PC-3 (cell line): ENCODE results near the gene FBN2. TPM values are rescaled to one million over a fixed set of nuclear protein-coding genes. Genes with fewer than 3 reads are reported as not detected.

Experiments used
- ATAC-seq: fragments of 200-7000 bp; cut with Tn5 transposase; 2 replicates; pipeline ENCODE4 v1.9.1; 2020; ENCODE audit warnings: mild to moderate bottlenecking, moderate library complexity
- BruUV-seq: library from RNA; stranded (reverse); fragments of 400-500 nt; replicated peaks from 2 replicates; lab custom pipeline; 2021; lab: Mats Ljungman, UMichigan
- CTCF ChIA-PET: fragments of 300-600 bp; sonication (Branson Sonifier 250); formaldehyde crosslinking; loops from one replicate; lab custom pipeline; 2022; ENCODE audit warnings: antibody characterized with exemption; lab: Charles Lee
- POLR2A ChIA-PET: fragments of 300-600 bp; sonication (Branson Sonifier 250); formaldehyde crosslinking; loops from one replicate; lab custom pipeline; 2022; ENCODE audit warnings: antibody characterized with exemption; ENCODE audit not compliant: unreplicated experiment; lab: Charles Lee
- DNase-seq: peaks from one replicate; pipeline ENCODE4 v3.0.0-alpha.2; 2015
- H2AFZ ChIP-seq: fragments of 300-600 bp; sonication (generic); 2 replicates; pipeline ENCODE4 v1.6.0; 2016; ENCODE audit warnings: antibody characterized with exemption, low read length
- H3F3A ChIP-seq: fragments of 300-600 bp; sonication (generic); one replicate; pipeline ENCODE4 v1.6.0; 2017; ENCODE audit warnings: antibody characterized with exemption, low read length, control low read depth, mild to moderate bottlenecking; ENCODE audit not compliant: unreplicated experiment
- H3K27ac ChIP-seq: fragments of 300-600 bp; sonication (generic); 2 replicates; pipeline ENCODE4 v1.5.1; 2016; ENCODE audit warnings: mild to moderate bottlenecking, low read length
- H3K27me3 ChIP-seq: fragments of 300-600 bp; sonication (generic); 2 replicates; pipeline ENCODE4 v1.6.1; 2016; ENCODE audit warnings: low read length, mixed read lengths
- H3K36me3 ChIP-seq: fragments of 300-600 bp; sonication (generic); 2 replicates; pipeline ENCODE4 v1.6.1; 2016; ENCODE audit warnings: low read depth, mixed run types, low read length, mixed read lengths
- H3K4me1 ChIP-seq: fragments of 300-600 bp; sonication (generic); 2 replicates; pipeline ENCODE4 v1.5.1; 2016; ENCODE audit warnings: low read length; ENCODE audit not compliant: insufficient read depth
- H3K4me2 ChIP-seq: fragments of 300-600 bp; sonication (generic); 2 replicates; pipeline ENCODE4 v1.6.0; 2016; ENCODE audit warnings: low read length
- H3K4me3 ChIP-seq: fragments of 300-600 bp; sonication (generic); 2 replicates; pipeline ENCODE4 v1.5.1; 2016; ENCODE audit warnings: mild to moderate bottlenecking, low read length, mixed read lengths
- H3K79me2 ChIP-seq: fragments of 300-600 bp; sonication (generic); 2 replicates; pipeline ENCODE4 v1.6.1; 2017; ENCODE audit warnings: low read length, mixed read lengths
- H3K9ac ChIP-seq: fragments of 300-600 bp; sonication (generic); 2 replicates; pipeline ENCODE4 v1.6.0; 2016; ENCODE audit warnings: mild to moderate bottlenecking, low read length
- H3K9me2 ChIP-seq: fragments of 300-600 bp; sonication (generic); replicated peaks from 2 replicates; pipeline ENCODE4 v1.6.1; 2016; ENCODE audit warnings: mixed run types, low read length, mixed read lengths
- H3K9me3 ChIP-seq: fragments of 300-600 bp; sonication (generic); 2 replicates; pipeline ENCODE4 v1.6.1; 2016; ENCODE audit warnings: low read length, mixed read lengths
- H4K20me1 ChIP-seq: fragments of 300-600 bp; sonication (generic); 2 replicates; pipeline ENCODE4 v1.6.1; 2016; ENCODE audit warnings: low read length, mixed read lengths
- EZH2 ChIP-seq: fragments of 300-600 bp; sonication (generic); IDR thresholded peaks from one replicate; pipeline ENCODE4 v1.6.1; 2017; ENCODE audit warnings: antibody characterized with exemption, mild to moderate bottlenecking, low read length; ENCODE audit not compliant: unreplicated experiment
- EZH2phosphoT487 ChIP-seq: fragments of 300-600 bp; sonication (generic); IDR thresholded peaks from 2 replicates; pipeline ENCODE4 v1.6.1; 2018; ENCODE audit warnings: mild to moderate bottlenecking, antibody characterized with exemption, low read length, borderline replicate concordance
- intact Hi-C: fragments of 100-400 bp; cut with micrococcal nuclease; formaldehyde crosslinking; loops from 2 replicates; pipeline ENCODE4 v1.9.0; 2023
- total RNA-seq: library from RNA; depleted of rRNA; stranded (reverse); fragments of >200 nt; gene quantifications from 2 replicates; pipeline ENCODE4 v1.2.3, GENCODE V29; 2014
- TF ChIP-seq, protein P1 (sequence below): fragments of 300-600 bp; sonication (generic); conservative IDR thresholded peaks from 2 replicates; pipeline ENCODE4 v1.5.1; 2017; ENCODE audit warnings: antibody characterized with exemption, low read depth, mild to moderate bottlenecking, low read length

Gene FBN2
- total RNA-seq, 1 experiment from 2014 or later: 45.2 TPM

- TF ChIP-seq EZH2phosphoT487 (no peak), EZH2 (no peak)
- TF ChIP-seq, protein P1, sequence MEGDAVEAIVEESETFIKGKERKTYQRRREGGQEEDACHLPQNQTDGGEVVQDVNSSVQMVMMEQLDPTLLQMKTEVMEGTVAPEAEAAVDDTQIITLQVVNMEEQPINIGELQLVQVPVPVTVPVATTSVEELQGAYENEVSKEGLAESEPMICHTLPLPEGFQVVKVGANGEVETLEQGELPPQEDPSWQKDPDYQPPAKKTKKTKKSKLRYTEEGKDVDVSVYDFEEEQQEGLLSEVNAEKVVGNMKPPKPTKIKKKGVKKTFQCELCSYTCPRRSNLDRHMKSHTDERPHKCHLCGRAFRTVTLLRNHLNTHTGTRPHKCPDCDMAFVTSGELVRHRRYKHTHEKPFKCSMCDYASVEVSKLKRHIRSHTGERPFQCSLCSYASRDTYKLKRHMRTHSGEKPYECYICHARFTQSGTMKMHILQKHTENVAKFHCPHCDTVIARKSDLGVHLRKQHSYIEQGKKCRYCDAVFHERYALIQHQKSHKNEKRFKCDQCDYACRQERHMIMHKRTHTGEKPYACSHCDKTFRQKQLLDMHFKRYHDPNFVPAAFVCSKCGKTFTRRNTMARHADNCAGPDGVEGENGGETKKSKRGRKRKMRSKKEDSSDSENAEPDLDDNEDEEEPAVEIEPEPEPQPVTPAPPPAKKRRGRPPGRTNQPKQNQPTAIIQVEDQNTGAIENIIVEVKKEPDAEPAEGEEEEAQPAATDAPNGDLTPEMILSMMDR: no peak
- H3K4me1 ChIP-seq: no peaks in the 10 kb centered on the region
- H3F3A ChIP-seq: no peaks in the 10 kb centered on the region
- intact Hi-C loops: no loop called here
- no peak overlapping the region for H3K27ac ChIP-seq
- no peaks in the 10 kb centered on the region for H3K9me2 ChIP-seq
- ChIA-PET POLR2A (interaction anchor here (0.6 kb wide), 1 partner anchor 907 kb away, joined by 3 read pairs; no protein-coding TSS in a partner anchor), CTCF (no interaction called here)
- H4K20me1 ChIP-seq: no peaks in the 10 kb centered on the region
- no peak overlapping the region for H3K9ac ChIP-seq
- no peak for DNase-seq
- H3K4me2 ChIP-seq: no peak overlapping the region
- no peaks in the 10 kb centered on the region for H3K79me2 ChIP-seq
- peaks cover 5% of the 10 kb centered on the region; the same call in 1 of the 2 replicates for H3K36me3 ChIP-seq
- ATAC-seq: no peak
- H3K9me3 ChIP-seq: no peaks in the 10 kb centered on the region
- no peak overlapping the region for H2AFZ ChIP-seq
- no TSS peak for BruUV-seq
- H3K27me3 ChIP-seq: no peaks in the 10 kb centered on the region
- H3K4me3 ChIP-seq: no peak overlapping the region
These were observed 198.5 kb downstream of the FBN2 start for GRCh38 chr5:128339585-128339984.

DNA sequence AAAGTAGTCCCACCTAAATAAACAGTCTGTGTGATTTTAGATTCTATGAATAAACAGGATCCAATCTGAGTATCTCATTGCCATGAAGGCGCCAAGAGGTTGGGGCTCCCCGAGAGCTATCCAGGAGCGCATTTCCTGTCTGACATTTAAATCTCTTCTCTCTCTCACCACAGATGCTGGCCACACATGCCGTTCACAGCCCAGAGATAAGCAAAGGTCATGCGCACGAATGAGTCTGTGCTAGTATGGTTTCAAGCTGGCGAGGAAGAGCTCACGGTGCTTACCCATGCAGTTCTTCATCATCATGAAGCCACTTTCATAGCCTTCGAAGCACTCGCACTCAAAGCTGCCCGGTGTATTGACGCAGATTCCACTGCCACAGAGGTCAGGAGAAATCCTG is 199.4 kb downstream of the FBN2 start:
- H3K4me3 ChIP-seq: no peak overlapping the region
- intact Hi-C loops: no loop called here

GRCh38 chr5:128335339-128335738 is 202.7 kb downstream of the FBN2 start:
- Histone ChIP-seq H3K27me3 (no peaks in the 10 kb centered on the region), H3F3A (no peaks in the 10 kb centered on the region), H3K4me1 (no peaks in the 10 kb centered on the region), H3K27ac (no peak overlapping the region), H3K36me3 (peaks cover 9% of the 10 kb centered on the region; the same call in 1 of the 2 replicates), H3K9ac (no peak overlapping the region), H3K4me2 (no peak overlapping the region), H3K4me3 (no peak overlapping the region), H3K79me2 (no peaks in the 10 kb centered on the region), H2AFZ (no peak overlapping the region), H4K20me1 (no peaks in the 10 kb centered on the region), H3K9me2 (no peaks in the 10 kb centered on the region), H3K9me3 (no peaks in the 10 kb centered on the region)
- ATAC-seq (no peak), DNase-seq (no peak)
- intact Hi-C loops: no loop called here
- TF ChIP-seq, protein P1: no peak
- TF ChIP-seq EZH2phosphoT487 (no peak), EZH2 (no peak)
- POLR2A ChIA-PET: no interaction called here
- CTCF ChIA-PET: no interaction called here
- TSS peak; percentile 23 for BruUV-seq

More for the DNA sequence above, 199.4 kb downstream of the FBN2 start:
- no peaks in the 10 kb centered on the region for H3F3A ChIP-seq
- peaks cover 9% of the 10 kb centered on the region; the same call in 1 of the 2 replicates for H3K36me3 ChIP-seq
- ATAC-seq (no peak), DNase-seq (no peak)
- no peak overlapping the region for H3K4me2 ChIP-seq
- no peaks in the 10 kb centered on the region for H3K9me2 ChIP-seq
- no peak for TF ChIP-seq EZH2
- TF ChIP-seq, protein P1: no peak
- no peak for TF ChIP-seq EZH2phosphoT487
- POLR2A ChIA-PET: no interaction called here
- no peaks in the 10 kb centered on the region for H3K9me3 ChIP-seq
- CTCF ChIA-PET: no interaction called here
- no peaks in the 10 kb centered on the region for H3K79me2 ChIP-seq
- H3K9ac ChIP-seq: no peak overlapping the region
- H4K20me1 ChIP-seq: no peaks in the 10 kb centered on the region
- BruUV-seq: no TSS peak
- H2AFZ ChIP-seq: no peak overlapping the region
- H3K27ac ChIP-seq: no peak overlapping the region
- H3K27me3 ChIP-seq: no peaks in the 10 kb centered on the region
- no peaks in the 10 kb centered on the region for H3K4me1 ChIP-seq
